HEK293T (cell line): ENCODE measurements around the gene TFDP1.
"Not testable (repeated sequence)": the region's sequence is repeated elsewhere in the genome, so short reads cannot be mapped to it uniquely, and the experiment has no call there.

Experiments
- CTCF ChIA-PET: fragments of 350-600 bp; formaldehyde crosslinking; extraction: SDS; loops from one replicate; lab custom pipeline; 2021; ENCODE audit warnings: antibody characterized with exemption, inconsistent platforms; lab: Yijun Ruan, JAX
- POLR2A ChIA-PET: fragments of 350-600 bp; formaldehyde crosslinking; extraction: SDS; loops from one replicate; lab custom pipeline; 2020; ENCODE audit warnings: antibody characterized with exemption, inconsistent platforms; lab: Yijun Ruan, JAX
- DNase-seq: peaks from one replicate; pipeline ENCODE4 v3.0.0; 2012; ENCODE audit warnings: mixed read lengths; ENCODE audit errors: extremely low spot score
- ARNT ChIP-seq: fragments of 450-650 bp; IDR thresholded peaks from 2 replicates; pipeline ENCODE4 v1.6.1; 2017; ENCODE audit warnings: mild to moderate bottlenecking
- BHLHE40 ChIP-seq: fragments of 450-650 bp; IDR thresholded peaks from 2 replicates; pipeline ENCODE4 v1.6.1; 2016; ENCODE audit warnings: mild to moderate bottlenecking, moderate library complexity, borderline replicate concordance
- CTBP1 ChIP-seq: fragments of 450-650 bp; IDR thresholded peaks from 2 replicates; pipeline ENCODE4 v1.6.1; 2016; ENCODE audit warnings: borderline replicate concordance
- ELF4 ChIP-seq: fragments of 450-650 bp; IDR thresholded peaks from 2 replicates; pipeline ENCODE4 v1.6.1; 2017; ENCODE audit warnings: antibody characterized with exemption
- FOXA1 ChIP-seq: fragments of 450-650 bp; IDR thresholded peaks from 2 replicates; pipeline ENCODE4 v1.6.1; 2016; ENCODE audit warnings: mild to moderate bottlenecking
- FOXK2 ChIP-seq: fragments of 450-650 bp; IDR thresholded peaks from 2 replicates; pipeline ENCODE4 v1.6.1; 2016; ENCODE audit warnings: mild to moderate bottlenecking
- FOXM1 ChIP-seq: fragments of 450-650 bp; IDR thresholded peaks from 2 replicates; pipeline ENCODE4 v1.6.1; 2017; ENCODE audit warnings: mild to moderate bottlenecking, borderline replicate concordance
- HDGF ChIP-seq: fragments of 450-650 bp; IDR thresholded peaks from 2 replicates; pipeline ENCODE4 v1.6.1; 2017; ENCODE audit warnings: antibody characterized with exemption, borderline replicate concordance
- L3MBTL2 ChIP-seq: fragments of 450-650 bp; conservative IDR thresholded peaks from 2 replicates; pipeline ENCODE4 v1.6.1; 2016; ENCODE audit warnings: mild to moderate bottlenecking
- LEF1 ChIP-seq: fragments of 450-650 bp; IDR thresholded peaks from 2 replicates; pipeline ENCODE4 v1.6.1; 2017; ENCODE audit warnings: mild to moderate bottlenecking, borderline replicate concordance
- NFRKB ChIP-seq: fragments of 450-650 bp; IDR thresholded peaks from 2 replicates; pipeline ENCODE4 v1.6.1; 2016; ENCODE audit warnings: mild to moderate bottlenecking, moderate library complexity
- PKNOX1 ChIP-seq: fragments of 450-650 bp; IDR thresholded peaks from 2 replicates; pipeline ENCODE4 v1.6.1; 2016
- SP1 ChIP-seq: fragments of 450-650 bp; IDR thresholded peaks from 2 replicates; pipeline ENCODE4 v1.6.1; 2017
- SUZ12 ChIP-seq: fragments of 450-650 bp; IDR thresholded peaks from 2 replicates; pipeline ENCODE4 v1.6.1; 2016; ENCODE audit warnings: mild to moderate bottlenecking
- TARDBP ChIP-seq: fragments of 450-650 bp; IDR thresholded peaks from 2 replicates; pipeline ENCODE4 v1.6.1; 2016
- ZNF384 ChIP-seq: fragments of 450-650 bp; IDR thresholded peaks from 2 replicates; pipeline ENCODE4 v1.6.1; 2016

Gene TFDP1

GRCh38 chr13:113617961-113618360, 33.4 kb downstream of the TFDP1 start:
- POLR2A ChIA-PET: no interaction called here
- DNase-seq: no peak
- TF ChIP-seq CTBP1: no peak
- TF ChIP-seq NFRKB: no peak
- TF ChIP-seq PKNOX1: no peak
- no peak for TF ChIP-seq FOXA1
- TF ChIP-seq LEF1: no peak
- no peak for TF ChIP-seq TARDBP
- no peak for TF ChIP-seq HDGF
- no peak for TF ChIP-seq L3MBTL2
- TF ChIP-seq ELF4: no peak
- TF ChIP-seq ZNF384: no peak
- TF ChIP-seq ARNT: no peak
- CTCF ChIA-PET: no interaction called here

GRCh38 chr13:113618455-113618854, 33.9 kb downstream of the TFDP1 start:
- TF ChIP-seq CTBP1 (no peak), ZNF384 (no peak), FOXM1 (no peak), TARDBP (no peak), NFRKB (no peak), ARNT (no peak), L3MBTL2 (no peak), FOXA1 (no peak)
- CTCF ChIA-PET: no interaction called here
- POLR2A ChIA-PET: no interaction called here

GRCh38 chr13:113620036-113620796, 35.7 kb downstream of the TFDP1 start:
- POLR2A ChIA-PET: no interaction called here
- CTCF ChIA-PET: no interaction called here
- no peak for DNase-seq
- TF ChIP-seq ELF4 (no peak), L3MBTL2 (no peak), BHLHE40 (no peak), PKNOX1 (no peak), SUZ12 (no peak), SP1 (no peak), CTBP1 (no peak), ARNT (no peak), NFRKB (no peak), LEF1 (no peak), FOXK2 (no peak), FOXA1 (no peak), HDGF (no peak), ZNF384 (no peak), TARDBP (no peak), FOXM1 (no peak)

More at GRCh38 chr13:113618455-113618854, 33.9 kb downstream of the TFDP1 start:
- DNase-seq: no peak

GRCh38 chr13:113621046-113621445, 36.5 kb downstream of the TFDP1 start:
- TF ChIP-seq SUZ12 (no peak), FOXK2 (no peak), LEF1 (no peak), NFRKB (no peak), SP1 (no peak), L3MBTL2 (no peak), CTBP1 (no peak), TARDBP (no peak), ZNF384 (no peak)
- ChIA-PET POLR2A (no interaction called here), CTCF (interaction anchor here (0.6 kb wide), 1 partner anchor 656 kb away, joined by 3 read pairs; no protein-coding TSS in a partner anchor)
- no peak for DNase-seq

- not testable (repeated sequence) for DNase-seq
- CTCF ChIA-PET: interaction anchor here (0.6 kb wide), 1 partner anchor 655 kb away, joined by 3 read pairs; no protein-coding TSS in a partner anchor
These were observed 36.9 kb downstream of the TFDP1 start for GRCh38 chr13:113621498-113621897.

GRCh38 chr13:113621986-113622550, 37.5 kb downstream of the TFDP1 start:
- CTCF ChIA-PET, DNase-seq, POLR2A ChIA-PET: not testable (repeated sequence)

More at GRCh38 chr13:113621498-113621897, 36.9 kb downstream of the TFDP1 start:
- POLR2A ChIA-PET: not testable (repeated sequence)

- CTCF ChIA-PET: no interaction called here
- POLR2A ChIA-PET: no interaction called here
- no peak for DNase-seq
- no peak for TF ChIP-seq SUZ12
- TF ChIP-seq FOXK2: no peak
- TF ChIP-seq PKNOX1: no peak
- TF ChIP-seq HDGF: no peak
- no peak for TF ChIP-seq CTBP1
- no peak for TF ChIP-seq BHLHE40
- TF ChIP-seq FOXM1: no peak
- no peak for TF ChIP-seq NFRKB
- TF ChIP-seq FOXA1: no peak
- TF ChIP-seq TARDBP: no peak
- TF ChIP-seq LEF1: no peak
- TF ChIP-seq ZNF384: no peak
- TF ChIP-seq ARNT: no peak
- TF ChIP-seq ELF4: no peak
- TF ChIP-seq L3MBTL2: no peak
- no peak for TF ChIP-seq SP1
These were observed 38.4 kb downstream of the TFDP1 start for GRCh38 chr13:113622791-113623490.
